SK-N-MC (cell line): ENCODE measurements around the gene NCOA3.

Source experiments
- DNase-seq: peaks from one replicate; pipeline ENCODE4 v3.0.0-alpha.2; 2011; ENCODE audit warnings: low read depth, low spot score
- H3K27ac ChIP-seq: fragments of 200-600 bp; sonication (generic); 2 replicates; pipeline ENCODE4 v1.5.1; 2016; ENCODE audit warnings: mixed run types
- H3K36me3 ChIP-seq: fragments of 200-600 bp; sonication (generic); 2 replicates; pipeline ENCODE4 v1.6.1; 2017; ENCODE audit warnings: antibody characterized with exemption, low read length, mixed read lengths; ENCODE audit not compliant: insufficient read depth
- H3K4me3 ChIP-seq: fragments of 200-600 bp; sonication (generic); 2 replicates; pipeline ENCODE4 v1.5.1; 2016
- H3K9ac ChIP-seq: fragments of 200-600 bp; sonication (generic); 2 replicates; pipeline ENCODE4 v1.8.0; 2017; ENCODE audit warnings: mixed run types, mixed read lengths; ENCODE audit not compliant: insufficient read length
- H3K9me3 ChIP-seq: fragments of 200-600 bp; sonication (generic); 2 replicates; pipeline ENCODE4 v1.6.1; 2017; ENCODE audit warnings: low read depth, mild to moderate bottlenecking, antibody characterized with exemption, low read length, moderate library complexity, mixed read lengths
- EZH2 ChIP-seq: fragments of 200-600 bp; sonication (generic); IDR thresholded peaks from one replicate; pipeline ENCODE4 v1.6.1; 2017; ENCODE audit warnings: antibody characterized with exemption
- FOXP2 ChIP-seq: optimal IDR thresholded peaks from 2 replicates; pipeline ENCODE3; 2011; ENCODE audit warnings: mild to moderate bottlenecking, moderate library complexity; ENCODE audit not compliant: insufficient read depth; ENCODE audit errors: extremely low read length, control extremely low read depth
- POLR2AphosphoS5 ChIP-seq: IDR thresholded peaks from 2 replicates; pipeline ENCODE4 v1.6.1; 2012; ENCODE audit warnings: mild to moderate bottlenecking, low read depth, low read length, borderline replicate concordance

NCOA3 gene

DNA sequence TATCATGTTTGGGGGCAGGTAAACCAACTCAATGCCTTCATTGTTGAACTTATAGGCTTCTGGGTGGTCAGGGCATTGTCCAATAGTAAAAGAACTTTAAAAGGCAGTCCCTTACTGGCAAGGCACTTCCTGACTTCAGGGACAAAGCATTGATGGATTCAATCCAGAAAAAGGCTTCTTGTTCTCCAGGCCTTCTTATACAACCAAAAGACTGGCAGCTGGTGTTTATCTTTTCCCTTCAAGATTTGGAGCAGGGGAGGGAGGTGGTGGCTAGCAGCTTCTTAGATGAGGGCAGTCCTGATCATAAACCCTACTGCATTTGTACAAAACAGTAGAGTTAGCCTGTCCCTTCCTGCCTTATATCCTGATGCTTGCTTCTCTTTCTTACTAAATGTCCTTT, 57.5 kb downstream of the NCOA3 start:
- Histone ChIP-seq H3K27ac (no peak overlapping the region), H3K9me3 (no peaks in the 10 kb centered on the region), H3K4me3 (no peak overlapping the region), H3K9ac (no peak overlapping the region), H3K36me3 (no peaks in the 10 kb centered on the region)
- DNase-seq = no peak
- TF ChIP-seq FOXP2 (no peak), EZH2 (no peak), POLR2AphosphoS5 (no peak)

DNA sequence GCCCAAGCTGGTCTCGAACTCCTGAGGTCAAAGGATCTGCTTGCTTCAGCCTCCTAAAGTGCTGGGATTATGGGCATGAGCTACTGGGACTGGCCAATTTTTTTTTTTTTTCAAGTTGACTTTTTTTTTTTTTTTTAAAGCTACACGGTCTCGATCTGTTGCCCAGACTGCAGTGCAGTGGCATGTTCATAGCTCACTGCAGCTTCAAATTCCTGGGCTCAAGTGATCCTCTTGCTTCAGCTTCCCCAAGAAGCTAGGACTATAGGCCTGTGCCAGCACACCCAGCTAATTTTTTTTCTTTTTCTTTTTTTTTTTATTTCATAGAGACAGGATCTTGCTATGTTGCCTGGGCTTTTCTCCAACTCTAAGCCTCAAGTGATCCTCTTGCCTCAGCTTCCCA, 59.5 kb downstream of the NCOA3 start:
- no peak overlapping the region for H3K9ac ChIP-seq
- peak overlapping the region; percentile 53; the same call in 1 of the 2 replicates for H3K27ac ChIP-seq
- H3K9me3 ChIP-seq = no peaks in the 10 kb centered on the region
- H3K36me3 ChIP-seq = no peaks in the 10 kb centered on the region
- DNase-seq = no peak
- TF ChIP-seq FOXP2 (no peak), EZH2 (no peak), POLR2AphosphoS5 (no peak)
- H3K4me3 ChIP-seq = no peak overlapping the region

DNA sequence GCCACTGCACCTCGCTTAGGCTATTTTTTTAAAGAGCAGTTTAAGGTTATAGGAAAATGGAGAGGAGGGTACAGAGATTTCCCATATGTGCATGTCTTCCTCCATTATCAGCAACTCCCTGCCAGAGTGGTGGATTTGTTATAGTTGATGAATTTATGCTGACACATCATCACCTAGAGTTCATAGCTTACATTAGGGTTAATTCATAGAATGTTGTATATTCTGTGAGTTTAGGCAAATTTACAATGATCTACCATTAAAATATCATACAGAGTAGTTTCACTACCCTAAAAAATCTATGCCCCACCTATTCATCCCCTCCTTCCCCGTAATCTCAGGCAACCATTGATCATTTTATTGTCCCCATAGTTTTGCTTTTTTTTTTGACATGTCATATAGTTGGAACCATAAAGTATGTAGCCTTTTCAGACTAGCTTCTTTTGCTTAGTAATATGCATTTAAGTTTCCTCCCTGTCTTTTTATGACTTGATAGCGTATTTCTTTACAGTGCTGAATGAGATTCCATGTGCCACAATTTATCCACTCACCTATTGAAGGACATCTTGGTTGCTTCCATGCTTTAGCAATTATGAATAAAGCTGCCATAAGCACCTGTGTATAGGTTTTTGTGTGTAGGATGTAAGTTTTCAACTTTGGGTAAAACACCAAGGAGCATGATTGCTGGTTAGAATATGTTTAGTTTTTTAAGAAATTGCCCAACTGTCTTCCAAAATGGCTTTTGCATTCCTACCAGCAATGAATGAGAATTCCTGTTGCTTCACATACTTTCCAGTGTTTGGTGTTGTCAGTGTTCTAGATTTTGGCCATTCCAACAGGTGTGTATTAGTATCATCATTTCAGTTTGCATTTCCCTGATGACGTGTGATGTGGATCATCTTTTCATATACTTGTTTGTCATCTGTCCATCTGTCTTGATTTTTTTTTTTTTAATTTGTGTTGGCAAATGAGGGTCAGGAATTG, 60.2 kb downstream of the NCOA3 start:
- TF ChIP-seq FOXP2 = no peak
- Histone ChIP-seq H3K9ac (peak overlapping the region; percentile 22), H3K9me3 (no peaks in the 10 kb centered on the region), H3K4me3 (no peak overlapping the region), H3K36me3 (no peaks in the 10 kb centered on the region), H3K27ac (peak overlapping the region; percentile 53; the same call in 1 of the 2 replicates)
- DNase-seq = no peak

DNA sequence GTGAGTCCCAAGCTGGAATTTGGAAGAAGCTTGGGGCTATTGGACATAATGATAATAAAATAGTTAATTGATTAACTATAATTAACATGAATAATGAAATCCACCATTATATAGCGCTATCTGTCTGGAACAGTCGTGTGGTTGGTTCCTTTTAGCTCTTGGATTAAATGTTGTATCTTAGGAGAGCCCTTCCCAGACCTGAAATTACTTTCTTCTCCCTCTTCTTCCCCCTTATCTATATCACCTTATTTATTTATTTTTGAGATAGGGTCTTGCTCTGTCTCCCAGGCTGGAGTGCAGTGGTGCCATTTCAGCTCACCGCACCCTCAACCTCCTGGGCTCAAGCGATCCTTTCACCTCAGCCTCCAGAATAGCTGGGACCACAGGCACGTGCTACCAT, 64.6 kb downstream of the NCOA3 start:
- TF ChIP-seq FOXP2 = no peak
- no peak for TF ChIP-seq POLR2AphosphoS5
- TF ChIP-seq EZH2 = no peak
- Histone ChIP-seq H3K4me3 (no peak overlapping the region), H3K36me3 (peaks cover 2% of the 10 kb centered on the region; the same call in 1 of the 2 replicates), H3K9ac (no peak overlapping the region), H3K27ac (no peak overlapping the region), H3K9me3 (no peaks in the 10 kb centered on the region)
- no peak for DNase-seq

- Histone ChIP-seq H3K9ac (no peak overlapping the region), H3K9me3 (no peaks in the 10 kb centered on the region), H3K4me3 (no peak overlapping the region), H3K36me3 (peaks cover 5% of the 10 kb centered on the region; the same call in 1 of the 2 replicates), H3K27ac (no peak overlapping the region)
- no peak for DNase-seq
- TF ChIP-seq POLR2AphosphoS5 (no peak), EZH2 (no peak), FOXP2 (no peak)
Observed at GRCh38 chr20:47568019-47568418, 66.3 kb downstream of the NCOA3 start.

- H3K4me3 ChIP-seq = no peak overlapping the region
- TF ChIP-seq POLR2AphosphoS5 = no peak
- H3K9ac ChIP-seq = no peak overlapping the region
- H3K36me3 ChIP-seq = peaks cover 5% of the 10 kb centered on the region; the same call in 1 of the 2 replicates
- H3K9me3 ChIP-seq = no peaks in the 10 kb centered on the region
- no peak for DNase-seq
- no peak overlapping the region for H3K27ac ChIP-seq
Observed at GRCh38 chr20:47568837-47569410, 67.2 kb downstream of the NCOA3 start.

- H3K9ac ChIP-seq = no peak overlapping the region
- H3K27ac ChIP-seq = no peak overlapping the region
- DNase-seq = no peak
- H3K9me3 ChIP-seq = no peaks in the 10 kb centered on the region
- TF ChIP-seq FOXP2 (no peak), EZH2 (no peak), POLR2AphosphoS5 (no peak)
- no peak overlapping the region for H3K4me3 ChIP-seq
- H3K36me3 ChIP-seq = peaks cover 5% of the 10 kb centered on the region; the same call in 1 of the 2 replicates
Observed at GRCh38 chr20:47571426-47571825, 69.7 kb downstream of the NCOA3 start.

- DNase-seq = no peak
- Histone ChIP-seq H3K9me3 (no peaks in the 10 kb centered on the region), H3K36me3 (peaks cover 5% of the 10 kb centered on the region; the same call in 1 of the 2 replicates), H3K27ac (no peak overlapping the region), H3K4me3 (no peak overlapping the region), H3K9ac (no peak overlapping the region)
- TF ChIP-seq POLR2AphosphoS5 = no peak
- TF ChIP-seq FOXP2 = no peak
- TF ChIP-seq EZH2 = no peak
Observed at GRCh38 chr20:47572105-47572729, 70.5 kb downstream of the NCOA3 start.

DNA sequence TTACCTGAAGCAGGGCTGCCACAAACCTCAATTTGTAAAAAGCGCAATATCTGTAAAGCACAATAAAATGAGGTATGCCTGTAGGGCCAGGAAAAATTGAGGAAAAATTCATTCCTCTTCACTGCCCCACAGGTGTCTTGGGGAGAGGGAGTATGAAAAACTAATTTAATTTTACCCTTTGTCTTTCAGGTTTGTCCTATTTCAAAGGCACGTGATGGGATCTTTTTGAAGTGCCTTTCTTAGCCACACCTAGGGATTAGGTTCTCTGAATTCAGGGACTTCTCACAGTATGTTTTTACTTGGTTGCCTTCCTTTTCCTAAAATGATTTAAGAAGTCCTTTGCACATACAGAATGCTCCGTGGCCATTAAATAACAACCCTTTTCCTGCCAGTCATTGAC, 71.9 kb downstream of the NCOA3 start:
- peak overlapping the region; percentile 99 for H3K27ac ChIP-seq
- H3K9me3 ChIP-seq = no peaks in the 10 kb centered on the region
- peak overlapping the region; percentile 4 for H3K9ac ChIP-seq
- peaks cover 5% of the 10 kb centered on the region; the same call in 1 of the 2 replicates for H3K36me3 ChIP-seq
- no peak for TF ChIP-seq EZH2
- TF ChIP-seq FOXP2 = no peak
- H3K4me3 ChIP-seq = no peak overlapping the region
- no peak for DNase-seq
